ENCODE data around the gene CCR7. TPM values are rescaled to one million over a fixed set of nuclear protein-coding genes. Genes with fewer than 3 reads are reported as not detected.
"Not testable (repeated sequence)": the region's sequence is repeated elsewhere in the genome, so short reads cannot be mapped to it uniquely, and the experiment has no call there.

CCR7 gene
- total RNA-seq, 1 donor from 2014 or later = not detected

DNA sequence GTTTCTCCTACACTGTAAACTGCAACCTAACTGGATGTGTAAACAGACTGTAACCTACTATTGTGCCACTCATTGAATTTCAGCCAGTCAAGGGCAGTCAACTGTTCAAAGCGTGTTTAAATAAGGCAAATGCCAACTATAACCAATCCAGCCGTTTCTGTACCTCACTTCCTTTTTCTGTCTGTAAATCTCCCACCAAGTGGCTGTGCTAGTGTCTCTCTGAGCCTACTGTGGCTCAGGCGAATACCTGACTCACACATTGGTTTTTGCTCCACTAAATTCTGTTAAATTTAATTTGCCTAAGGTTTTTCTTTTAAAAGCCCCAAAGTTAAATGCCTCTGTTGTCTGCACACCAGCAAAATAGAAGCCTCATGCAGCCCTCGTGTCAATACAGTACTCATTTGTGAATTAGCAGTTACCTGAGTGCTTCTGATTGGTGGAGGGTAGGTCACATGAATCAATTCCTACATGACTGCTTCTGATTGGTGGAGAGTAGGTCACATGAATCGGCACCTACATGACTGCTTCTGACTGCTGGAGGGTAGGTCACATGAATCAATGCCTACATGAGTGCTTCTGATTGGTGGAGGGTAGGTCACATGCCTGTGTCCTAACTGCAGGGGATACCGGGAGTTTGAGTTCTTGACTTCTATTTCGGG lies 31.1 kb upstream of the CCR7 start:
- H3K9me3 ChIP-seq (ENCODE audit: insufficient read depth, low read depth, low read length) = no peaks in the 10 kb centered on the region
- no peak overlapping the region for H3K4me3 ChIP-seq (ENCODE audit: insufficient read depth, low read depth, low read length)
- H2AFZ ChIP-seq (ENCODE audit: low read depth, low read length) = no peak overlapping the region
- Mint-ChIP-seq H3K27me3 (ENCODE audit: low read depth, unreplicated experiment) (peaks cover 4% of the 10 kb centered on the region), H3K4me3 (ENCODE audit: unreplicated experiment) (no peak overlapping the region), H3K9me3 (ENCODE audit: unreplicated experiment) (peaks cover 2% of the 10 kb centered on the region), H3K27ac (ENCODE audit: unreplicated experiment) (no peak overlapping the region), H3K4me1 (ENCODE audit: low read depth, unreplicated experiment) (no peaks in the 10 kb centered on the region), H3K36me3 (ENCODE audit: low read depth, unreplicated experiment) (no peaks in the 10 kb centered on the region)
- H3K36me3 ChIP-seq (ENCODE audit: insufficient read depth, low read length) = no peaks in the 10 kb centered on the region
- FAIRE-seq (no peak), DNase-seq (ENCODE audit: low read depth) (no peak)
- H3K9ac ChIP-seq (ENCODE audit: low read length) = no peak overlapping the region
- H3K4me1 ChIP-seq (ENCODE audit: insufficient read depth, low read length) = no peaks in the 10 kb centered on the region
- H3K27ac ChIP-seq (ENCODE audit: low read depth, low read length) = no peak overlapping the region
- peaks cover 2% of the 10 kb centered on the region for H3K27me3 ChIP-seq (ENCODE audit: insufficient read depth, low read length)
- no peak overlapping the region for H3K4me2 ChIP-seq (ENCODE audit: low read length)
- no peaks in the 10 kb centered on the region for H4K20me1 ChIP-seq (ENCODE audit: insufficient read depth, low read length)
- TF ChIP-seq, protein P1, sequence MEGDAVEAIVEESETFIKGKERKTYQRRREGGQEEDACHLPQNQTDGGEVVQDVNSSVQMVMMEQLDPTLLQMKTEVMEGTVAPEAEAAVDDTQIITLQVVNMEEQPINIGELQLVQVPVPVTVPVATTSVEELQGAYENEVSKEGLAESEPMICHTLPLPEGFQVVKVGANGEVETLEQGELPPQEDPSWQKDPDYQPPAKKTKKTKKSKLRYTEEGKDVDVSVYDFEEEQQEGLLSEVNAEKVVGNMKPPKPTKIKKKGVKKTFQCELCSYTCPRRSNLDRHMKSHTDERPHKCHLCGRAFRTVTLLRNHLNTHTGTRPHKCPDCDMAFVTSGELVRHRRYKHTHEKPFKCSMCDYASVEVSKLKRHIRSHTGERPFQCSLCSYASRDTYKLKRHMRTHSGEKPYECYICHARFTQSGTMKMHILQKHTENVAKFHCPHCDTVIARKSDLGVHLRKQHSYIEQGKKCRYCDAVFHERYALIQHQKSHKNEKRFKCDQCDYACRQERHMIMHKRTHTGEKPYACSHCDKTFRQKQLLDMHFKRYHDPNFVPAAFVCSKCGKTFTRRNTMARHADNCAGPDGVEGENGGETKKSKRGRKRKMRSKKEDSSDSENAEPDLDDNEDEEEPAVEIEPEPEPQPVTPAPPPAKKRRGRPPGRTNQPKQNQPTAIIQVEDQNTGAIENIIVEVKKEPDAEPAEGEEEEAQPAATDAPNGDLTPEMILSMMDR (IDR thresholded peaks at IDR 0.05; ENCODE audit: insufficient read depth, low read depth, low read length) = no peak
- TF ChIP-seq EZH2 (IDR thresholded peaks at IDR 0.05; ENCODE audit: insufficient read depth, low read length) = no peak
- H3K79me2 ChIP-seq (ENCODE audit: insufficient read depth, low read length) = no peaks in the 10 kb centered on the region

DNA sequence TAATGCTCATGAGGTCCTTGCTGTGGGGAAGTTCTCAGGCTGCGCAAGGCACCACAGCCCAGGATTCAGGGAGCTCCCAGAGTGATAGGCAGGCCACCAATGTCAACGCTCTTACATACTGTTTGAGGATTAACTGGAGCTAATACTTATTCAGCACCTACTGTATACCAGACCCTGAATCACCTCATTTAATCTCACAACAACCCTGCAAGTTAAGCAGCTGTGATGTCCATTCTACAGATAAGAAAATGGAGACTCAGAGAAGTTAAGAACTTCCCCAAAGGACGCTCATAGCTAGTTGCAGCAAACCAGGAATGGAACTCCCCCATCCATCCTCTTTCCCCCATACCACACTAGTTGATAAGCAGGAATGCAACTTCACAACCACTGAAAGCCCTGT lies 25.5 kb upstream of the CCR7 start:
- H3K27ac Mint-ChIP-seq (ENCODE audit: unreplicated experiment) = no peak overlapping the region
- no peaks in the 10 kb centered on the region for H3K36me3 Mint-ChIP-seq (ENCODE audit: low read depth, unreplicated experiment)
- H3K27me3 Mint-ChIP-seq (ENCODE audit: low read depth, unreplicated experiment) = peaks cover 17% of the 10 kb centered on the region
- no peaks in the 10 kb centered on the region for H3K9me3 ChIP-seq (ENCODE audit: insufficient read depth, low read depth, low read length)
- no peaks in the 10 kb centered on the region for H3K79me2 ChIP-seq (ENCODE audit: insufficient read depth, low read length)
- H3K4me1 Mint-ChIP-seq (ENCODE audit: low read depth, unreplicated experiment) = no peaks in the 10 kb centered on the region
- no peaks in the 10 kb centered on the region for H4K20me1 ChIP-seq (ENCODE audit: insufficient read depth, low read length)
- TF ChIP-seq, protein P1 (IDR thresholded peaks at IDR 0.05; ENCODE audit: insufficient read depth, low read depth, low read length) = no peak
- TF ChIP-seq EZH2 (IDR thresholded peaks at IDR 0.05; ENCODE audit: insufficient read depth, low read length) = no peak
- no peak overlapping the region for H3K9ac ChIP-seq (ENCODE audit: low read length)
- FAIRE-seq (no peak), DNase-seq (ENCODE audit: low read depth) (no peak)
- no peaks in the 10 kb centered on the region for H3K4me1 ChIP-seq (ENCODE audit: insufficient read depth, low read length)
- H3K27ac ChIP-seq (ENCODE audit: low read depth, low read length) = no peak overlapping the region
- no peaks in the 10 kb centered on the region for H3K36me3 ChIP-seq (ENCODE audit: insufficient read depth, low read length)
- peaks cover 27% of the 10 kb centered on the region for H3K27me3 ChIP-seq (ENCODE audit: insufficient read depth, low read length)
- no peak overlapping the region for H2AFZ ChIP-seq (ENCODE audit: low read depth, low read length)
- no peak overlapping the region for H3K4me3 ChIP-seq (ENCODE audit: insufficient read depth, low read depth, low read length)
- peaks cover 8% of the 10 kb centered on the region for H3K9me3 Mint-ChIP-seq (ENCODE audit: unreplicated experiment)
- H3K4me2 ChIP-seq (ENCODE audit: low read length) = no peak overlapping the region
- H3K4me3 Mint-ChIP-seq (ENCODE audit: unreplicated experiment) = no peak overlapping the region

DNA sequence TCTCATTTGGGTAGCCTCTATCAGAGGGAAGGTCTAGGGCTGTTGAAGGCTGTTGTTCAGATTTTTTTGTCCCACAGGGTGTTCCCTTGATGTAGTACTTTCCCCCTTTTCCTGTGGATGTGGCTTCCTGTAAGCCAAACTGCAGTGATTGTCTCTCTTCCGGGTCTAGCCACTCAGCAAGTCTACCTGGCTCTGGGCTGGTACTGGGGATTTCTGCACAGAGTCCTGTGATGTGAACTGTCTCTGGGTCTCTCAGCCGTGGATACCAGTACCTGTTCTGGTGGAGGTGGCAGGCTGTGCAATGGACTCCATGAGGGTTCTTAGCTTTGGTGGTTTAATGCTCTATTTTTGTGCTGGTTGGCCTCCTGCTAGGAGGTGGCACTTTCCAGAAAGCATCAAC lies 23.3 kb upstream of the CCR7 start:
- H3K27me3 Mint-ChIP-seq (ENCODE audit: low read depth, unreplicated experiment) = peaks cover 20% of the 10 kb centered on the region
- H3K9me3 ChIP-seq (ENCODE audit: insufficient read depth, low read depth, low read length) = no peaks in the 10 kb centered on the region
- no peak overlapping the region for H3K9ac ChIP-seq (ENCODE audit: low read length)
- H3K4me1 Mint-ChIP-seq (ENCODE audit: low read depth, unreplicated experiment) = no peaks in the 10 kb centered on the region
- H3K27ac Mint-ChIP-seq (ENCODE audit: unreplicated experiment) = no peak overlapping the region
- no peaks in the 10 kb centered on the region for H3K36me3 Mint-ChIP-seq (ENCODE audit: low read depth, unreplicated experiment)
- H3K27ac ChIP-seq (ENCODE audit: low read depth, low read length) = no peak overlapping the region
- no peaks in the 10 kb centered on the region for H4K20me1 ChIP-seq (ENCODE audit: insufficient read depth, low read length)
- no peak overlapping the region for H3K4me2 ChIP-seq (ENCODE audit: low read length)
- peaks cover 27% of the 10 kb centered on the region for H3K27me3 ChIP-seq (ENCODE audit: insufficient read depth, low read length)
- peak overlapping the region; percentile 17 for H3K4me3 Mint-ChIP-seq (ENCODE audit: unreplicated experiment)
- no peak for TF ChIP-seq EZH2 (IDR thresholded peaks at IDR 0.05; ENCODE audit: insufficient read depth, low read length)
- TF ChIP-seq, protein P1 (IDR thresholded peaks at IDR 0.05; ENCODE audit: insufficient read depth, low read depth, low read length) = no peak
- no peak for FAIRE-seq
- H3K9me3 Mint-ChIP-seq (ENCODE audit: unreplicated experiment) = peaks cover 11% of the 10 kb centered on the region
- H3K4me3 ChIP-seq (ENCODE audit: insufficient read depth, low read depth, low read length) = no peak overlapping the region
- no peaks in the 10 kb centered on the region for H3K79me2 ChIP-seq (ENCODE audit: insufficient read depth, low read length)
- no peaks in the 10 kb centered on the region for H3K4me1 ChIP-seq (ENCODE audit: insufficient read depth, low read length)
- H2AFZ ChIP-seq (ENCODE audit: low read depth, low read length) = no peak overlapping the region
- DNase-seq (ENCODE audit: low read depth) = no peak
- H3K36me3 ChIP-seq (ENCODE audit: insufficient read depth, low read length) = no peaks in the 10 kb centered on the region

DNA sequence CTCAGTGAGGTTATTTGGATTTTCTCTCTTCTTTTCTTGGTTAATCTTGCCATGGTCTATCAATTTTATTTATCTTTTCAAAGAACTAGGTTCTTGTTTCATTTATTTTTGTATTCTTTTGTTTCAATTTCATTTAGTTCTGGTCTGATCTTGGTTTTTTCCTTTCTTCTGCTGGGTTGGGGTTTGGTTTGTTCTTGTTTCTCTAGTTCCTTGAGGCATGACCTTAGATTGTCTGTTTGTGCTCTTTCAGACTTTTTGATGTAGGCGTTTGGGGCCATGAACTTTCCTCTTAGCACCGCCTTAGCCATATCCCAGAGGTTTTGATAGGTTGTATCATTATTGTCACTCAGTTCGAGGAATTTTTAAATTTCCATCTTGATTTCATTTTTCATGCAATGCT lies 21.0 kb upstream of the CCR7 start:
- FAIRE-seq; H3K36me3 Mint-ChIP-seq (ENCODE audit: low read depth, unreplicated experiment): not testable (repeated sequence)
- peaks cover 31% of the 10 kb centered on the region for H3K27me3 ChIP-seq (ENCODE audit: insufficient read depth, low read length)

More for the DNA sequence above, 21.0 kb upstream of the CCR7 start:
- not testable (repeated sequence) for H3K9me3 ChIP-seq (ENCODE audit: insufficient read depth, low read depth, low read length); H3K4me1 Mint-ChIP-seq (ENCODE audit: low read depth, unreplicated experiment); H3K36me3 ChIP-seq (ENCODE audit: insufficient read depth, low read length); DNase-seq (ENCODE audit: low read depth); H2AFZ ChIP-seq (ENCODE audit: low read depth, low read length); H3K9ac ChIP-seq (ENCODE audit: low read length); H3K4me2 ChIP-seq (ENCODE audit: low read length); H4K20me1 ChIP-seq (ENCODE audit: insufficient read depth, low read length); H3K4me3 ChIP-seq (ENCODE audit: insufficient read depth, low read depth, low read length); H3K4me3 Mint-ChIP-seq (ENCODE audit: unreplicated experiment); H3K79me2 ChIP-seq (ENCODE audit: insufficient read depth, low read length); H3K27ac Mint-ChIP-seq (ENCODE audit: unreplicated experiment); H3K4me1 ChIP-seq (ENCODE audit: insufficient read depth, low read length); H3K27ac ChIP-seq (ENCODE audit: low read depth, low read length)
- Mint-ChIP-seq H3K9me3 (ENCODE audit: unreplicated experiment) (peaks cover 16% of the 10 kb centered on the region), H3K27me3 (ENCODE audit: low read depth, unreplicated experiment) (peaks cover 29% of the 10 kb centered on the region)

All from astrocyte (in vitro differentiated cells and primary cell).